K562 (cell line): ENCODE data around the gene YTHDF1. TPM values are rescaled to one million over a fixed set of nuclear protein-coding genes. Genes with fewer than 3 reads are reported as not detected.

Experiments used
- ATAC-seq: fragments of 200-7000 bp; cut with Tn5 transposase; 3 replicates; pipeline ENCODE4 v1.9.1; 2020; ENCODE audit warnings: moderate library complexity
- BruUV-seq: library from RNA; stranded (reverse); fragments of 400-500 nt; replicated peaks from 2 replicates; lab custom pipeline; 2021; lab: Mats Ljungman, UMichigan
- CTCF ChIA-PET: fragments of 300-600 bp; formaldehyde crosslinking; extraction: SDS; loops from one replicate; lab custom pipeline; 2021; ENCODE audit warnings: low intra/inter-chr PET ratio; lab: Yijun Ruan, JAX
- POLR2A ChIA-PET: fragments of 300-600, 350-650 bp; sonication (Branson Sonifier 250); formaldehyde crosslinking; extraction: SDS; loops from one replicate; lab custom pipeline; 2021; ENCODE audit warnings: antibody characterized with exemption, inconsistent platforms; lab: Yijun Ruan, JAX
- DNase-seq, 4 experiments: peaks; one replicate each; pipeline versions ENCODE4 v3.0.0 to v3.0.0-alpha.2; 2011 to 2018; ENCODE audit warnings: low spot score in 3 of 4, mixed read lengths in 3 of 4; ENCODE audit errors: extremely low read depth in 1 of 4
- FAIRE-seq: peaks from 2 replicates; lab custom pipeline; 2011; peaks lifted over from hg19 to GRCh38; lab: Jason Lieb, UNC
- H2AFZ ChIP-seq: 2 replicates; pipeline ENCODE4 v1.6.0; 2011; ENCODE audit warnings: low read depth, low read length, control low read depth, inconsistent platforms
- H3K27ac ChIP-seq: fragments of 200-600 bp; 3 replicates; pipeline ENCODE4 v1.8.0; 2011; ENCODE audit warnings: low read depth, mild to moderate bottlenecking, control low read depth, inconsistent platforms, low read length, moderate library complexity, mixed read lengths; ENCODE audit errors: extremely low read depth
- H3K27me3 ChIP-seq, 2 experiments: fragments of 300-600 bp in 1 of 2; 2 replicates in 1 of 2; 3 replicates in 1 of 2; pipeline versions ENCODE4 v1.6.0 to v1.8.0; 2011; ENCODE audit warnings: inconsistent platforms in 2 of 2, low read length in 2 of 2, mild to moderate bottlenecking in 1 of 2, mixed read lengths in 1 of 2, moderate library complexity in 1 of 2; ENCODE audit not compliant: control insufficient read depth in 2 of 2, insufficient read depth in 2 of 2
- H3K36me3 ChIP-seq: fragments of 300-600 bp; 3 replicates; pipeline ENCODE4 v1.8.0; 2011; ENCODE audit warnings: mild to moderate bottlenecking, low read length, inconsistent platforms; ENCODE audit not compliant: control insufficient read depth, insufficient read depth
- H3K4me1 ChIP-seq, 2 experiments: fragments of 200-600 bp in 1 of 2; replicated peaks in 1 of 2; 2 replicates in 1 of 2; 3 replicates in 1 of 2; pipeline versions ENCODE4 v1.5.1 to v1.8.0; 2011; ENCODE audit warnings: inconsistent platforms in 2 of 2, low read length in 2 of 2, mild to moderate bottlenecking in 1 of 2, mixed read lengths in 1 of 2, moderate library complexity in 1 of 2; ENCODE audit not compliant: control insufficient read depth in 2 of 2, insufficient read depth in 2 of 2
- H3K4me2 ChIP-seq: 2 replicates; pipeline ENCODE4 v1.6.1; 2011; ENCODE audit warnings: low read length, control low read depth, inconsistent platforms, mixed read lengths; ENCODE audit not compliant: insufficient read depth
- H3K4me3 ChIP-seq: fragments of 200-600 bp; sonication (generic), shearing (Covaris generic); 2 replicates; pipeline ENCODE4 v1.5.1; 2016; ENCODE audit warnings: control low read depth, inconsistent platforms
- H3K79me2 ChIP-seq: fragments of 200-600 bp; 3 replicates; pipeline ENCODE4 v1.8.0; 2011; ENCODE audit warnings: low read length, inconsistent platforms; ENCODE audit not compliant: control insufficient read depth, insufficient read depth
- H3K9ac ChIP-seq, 2 experiments: 2 replicates each; pipeline versions ENCODE4 v1.6.0 to v1.6.1; 2011; ENCODE audit warnings: low read depth in 2 of 2, low read length in 2 of 2, control low read depth in 1 of 2, inconsistent platforms in 1 of 2, mild to moderate bottlenecking in 1 of 2, mixed read lengths in 1 of 2; ENCODE audit not compliant: insufficient read depth in 1 of 2
- H3K9me1 ChIP-seq: one replicate; pipeline ENCODE4 v1.6.0; 2011; ENCODE audit warnings: inconsistent platforms, mild to moderate bottlenecking, low read length, moderate library complexity; ENCODE audit not compliant: control insufficient read depth, insufficient read depth
- H3K9me3 ChIP-seq: replicated peaks from 2 replicates; pipeline ENCODE4 v1.5.1; 2011; ENCODE audit warnings: low read depth, low read length, inconsistent platforms; ENCODE audit not compliant: control insufficient read depth, insufficient read depth
- H4K20me1 ChIP-seq: replicated peaks from 2 replicates; pipeline ENCODE4 v1.6.1; 2011; ENCODE audit warnings: low read length, inconsistent platforms, mixed read lengths; ENCODE audit not compliant: control insufficient read depth, insufficient read depth
- NONO ChIP-seq, 2 experiments: fragments of 200-400 bp in 1 of 2; fragments of 450-650 bp in 1 of 2; formaldehyde crosslinking in 1 of 2; IDR thresholded peaks; 2 replicates each; pipeline ENCODE4 v1.6.1; 2017; ENCODE audit warnings: low read depth in 2 of 2, mild to moderate bottlenecking in 2 of 2, moderate library complexity in 2 of 2, low read length in 1 of 2
- POLR2A ChIP-seq: fragments of 450-650 bp; conservative IDR thresholded peaks from 2 replicates; pipeline ENCODE4 v1.6.1; 2016
- POLR2AphosphoS5 ChIP-seq: IDR thresholded peaks from 2 replicates; pipeline ENCODE4 v1.6.1; 2011; ENCODE audit warnings: mild to moderate bottlenecking, low read depth, low read length, moderate library complexity; ENCODE audit not compliant: control insufficient read depth, insufficient read depth
- POLR2B ChIP-seq: fragments of 450-650 bp; IDR thresholded peaks from 2 replicates; pipeline ENCODE4 v1.6.1; 2018; ENCODE audit warnings: low read depth; ENCODE audit not compliant: partially characterized antibody
- SUPT5H ChIP-seq: fragments of 450-650 bp; IDR thresholded peaks from 2 replicates; pipeline ENCODE4 v1.6.1; 2016
- ZBTB33 ChIP-seq: sonication (generic); formaldehyde crosslinking; IDR thresholded peaks from 2 replicates; pipeline ENCODE4 v1.8.1; 2023; ENCODE audit warnings: mild to moderate bottlenecking, missing genetic modification reagents
- WGBS: fragments of 100-300 bp; shearing (Covaris generic); methylation state at CpG from one replicate; pipeline ENCODE4 v1.1.6; 2016; ENCODE audit warnings: low coverage, mixed read lengths; ENCODE audit not compliant: insufficient coverage; ENCODE audit errors: missing lambda C conversion rate; 5-methylcytosine and 5-hydroxymethylcytosine counted together
- in situ Hi-C: fragments of 300-500 bp; cut with MboI; formaldehyde crosslinking; loops from 4 replicates; pipeline ENCODE4 v1.15.0; 2018; ENCODE audit warnings: inconsistent platforms, mixed read lengths
- intact Hi-C: fragments of 100-400 bp; cut with micrococcal nuclease; formaldehyde crosslinking; loops from 2 replicates; pipeline ENCODE4 v1.14.2; 2022
- polyA plus RNA-seq, 8 experiments: library from polyadenylated mRNA; depleted of rRNA in 4 of 8; stranded (reverse) in 5 of 8; unstranded in 3 of 8; fragments of >200 nt; fragmentation: Nextera tagmentation in 2 of 8; fragmentation: Illumina TruSeq in 1 of 8; extraction: Ambion mirVana in 2 of 8; extraction: Trizol in 1 of 8; gene quantifications; 2 replicates each; pipeline versions ENCODE4 v1.2.1 to v1.2.3, GENCODE V29; 2011 to 2014; ENCODE audit warnings: inconsistent platforms in 1 of 8, missing spikeins in 1 of 8
- total RNA-seq, 7 experiments: library from RNA; depleted of rRNA in 6 of 7; stranded (reverse); fragments of >200 nt in 6 of 7; fragmentation: Illumina TruSeq in 2 of 7; extraction: Trizol in 2 of 7; gene quantifications; 2 replicates each; pipeline versions ENCODE4 v1.2.1 to v1.2.3, GENCODE V29; 2011 to 2021; ENCODE audit warnings: low replicate concordance in 1 of 7

Gene YTHDF1
- total and polyA plus RNA-seq, 9 of the 15 experiments (the other 6 are each of a cell fraction or from before 2014, with no cell fraction given): 10.1 to 42.4 (median 27.8) TPM

GRCh38 chr20:63194007-63194796, 21.7 kb downstream of the YTHDF1 start:
- peaks cover 43% of the 10 kb centered on the region for H3K36me3 ChIP-seq
- peaks cover 50% of the 10 kb centered on the region for H4K20me1 ChIP-seq
- no peak overlapping the region for H3K27ac ChIP-seq
- CTCF ChIA-PET: no interaction called here
- peaks cover 8 to 15% of the 10 kb centered on the region in 2 experiments; a peak in 4 of 5 replicates for H3K4me1 ChIP-seq
- 65% methylated on average over 14 of the region's 14 CpGs for WGBS
- ATAC-seq (no peak), DNase-seq (no peak), FAIRE-seq (no peak)
- no TSS peak for BruUV-seq
- intact Hi-C loops (no loop called here), in situ Hi-C loops (no loop called here)
- H3K4me2 ChIP-seq: no peak overlapping the region
- H3K9ac ChIP-seq: no peak overlapping the region
- no peak overlapping the region for H3K4me3 ChIP-seq
- POLR2A ChIA-PET: interaction anchor here (0.7 to 1.5 kb wide), 4 partner anchors 9 to 25 kb away, joined by 3 to 5 read pairs (median 4); no protein-coding TSS in a partner anchor
- H2AFZ ChIP-seq: no peak overlapping the region
- H3K9me1 ChIP-seq: peaks cover 5% of the 10 kb centered on the region
- peaks cover 34% of the 10 kb centered on the region for H3K79me2 ChIP-seq
- peak; percentile 49; the same call in 1 of the 2 replicates for TF ChIP-seq POLR2A
- 0 out of 2 replicates have a peak, but pooled peaks have one; percentile 37 for TF ChIP-seq SUPT5H
- TF ChIP-seq POLR2B: peak; percentile 33
- TF ChIP-seq POLR2AphosphoS5: peak; percentile 17; the same call in 1 of the 2 replicates
- no peak for TF ChIP-seq NONO (IDR thresholded peaks at IDR 0.05; ENCODE audit: low read depth in 2 of 2, low read length in 1 of 2)
- no peak for TF ChIP-seq ZBTB33 (CRISPR knock-in tag)
- H3K27me3 ChIP-seq: peaks cover 0 to 4% of the 10 kb centered on the region in 2 experiments; a peak in 1 of 5 replicates
- no peaks in the 10 kb centered on the region for H3K9me3 ChIP-seq
